HG02938 (cell line): ENCODE data around the gene ADNP.

ENCODE experiments used
- ATAC-seq: cut with Tn5 transposase; IDR thresholded peaks from one replicate; pipeline ENCODE4 v1.9.1; 2021; ENCODE audit warnings: mild to moderate bottlenecking, moderate library complexity; ENCODE audit not compliant: unreplicated experiment

ADNP gene

GRCh38 chr20:50874111-50874757 lies 57.0 kb downstream of the ADNP start:
- no peak for ATAC-seq

GRCh38 chr20:50873585-50873984 lies 57.7 kb downstream of the ADNP start:
- ATAC-seq: no peak

- no peak for ATAC-seq
Observed at GRCh38 chr20:50872560-50873425, 58.4 kb downstream of the ADNP start.

GRCh38 chr20:50870561-50871161 lies 60.6 kb downstream of the ADNP start:
- ATAC-seq: no peak

- ATAC-seq: no peak
Observed at GRCh38 chr20:50868509-50869495, 62.4 kb downstream of the ADNP start.

GRCh38 chr20:50867805-50868204 lies 63.4 kb downstream of the ADNP start:
- no peak for ATAC-seq

- no peak for ATAC-seq
Observed at GRCh38 chr20:50866831-50867230, 64.4 kb downstream of the ADNP start.

GRCh38 chr20:50866036-50866685 lies 65.1 kb downstream of the ADNP start:
- no peak for ATAC-seq

GRCh38 chr20:50865591-50865990 lies 65.6 kb downstream of the ADNP start:
- ATAC-seq: no peak

GRCh38 chr20:50865114-50865513 lies 66.1 kb downstream of the ADNP start:
- ATAC-seq: no peak

- no peak for ATAC-seq
Observed at GRCh38 chr20:50862546-50862945, 68.7 kb downstream of the ADNP start.

GRCh38 chr20:50861012-50861411 lies 70.2 kb downstream of the ADNP start:
- no peak for ATAC-seq

- ATAC-seq: no peak
Observed at GRCh38 chr20:50859161-50859560, 72.1 kb downstream of the ADNP start.

GRCh38 chr20:50858525-50858924 lies 72.7 kb downstream of the ADNP start:
- no peak for ATAC-seq

- no peak for ATAC-seq
Observed at GRCh38 chr20:50857348-50857747, 73.9 kb downstream of the ADNP start.

- no peak for ATAC-seq
Observed at GRCh38 chr20:50856475-50857041, 74.7 kb downstream of the ADNP start.

GRCh38 chr20:50855498-50856474 lies 75.5 kb downstream of the ADNP start:
- no peak for ATAC-seq

GRCh38 chr20:50854506-50855249 lies 76.6 kb downstream of the ADNP start:
- no peak for ATAC-seq
